Gastrocnemius medialis (tissue), 4 donors: ENCODE results near the gene BBS9. TPM values are rescaled to one million over a fixed set of nuclear protein-coding genes. Genes with fewer than 3 reads are reported as not detected.

Experiments used
- ATAC-seq, 2 donors: fragments of 150-250 bp; one replicate each; pipeline ENCODE4 v1.9.1; 2016
- DNase-seq, 2 donors: peaks; one replicate each; pipeline ENCODE4 v3.0.0-alpha.2; 2019
- H3K27ac ChIP-seq, 4 donors: fragments of 200-600 bp; sonication (generic); 1 replicate in 1 of 4; 2 replicates in 3 of 4; pipeline ENCODE4 v1.5.1; 2016 to 2018; ENCODE audit warnings: mild to moderate bottlenecking in 2 of 4, moderate library complexity in 1 of 4
- H3K27me3 ChIP-seq, 3 donors: fragments of 200-600 bp; sonication (generic) in 2 of 3; 1 replicate in 1 of 3; 2 replicates in 2 of 3; pipeline versions ENCODE4 v1.5.1 to v1.6.0; 2016 to 2019; ENCODE audit warnings: mild to moderate bottlenecking in 1 of 3, moderate library complexity in 1 of 3
- H3K36me3 ChIP-seq, 2 donors: fragments of 200-600 bp; sonication (generic) in 1 of 2; one replicate each; pipeline ENCODE4 v1.5.1; 2017 to 2018
- H3K4me1 ChIP-seq, 2 donors: fragments of 200-600 bp; sonication (generic) in 1 of 2; one replicate each; pipeline ENCODE4 v1.5.1; 2016 to 2017; ENCODE audit warnings: mild to moderate bottlenecking in 2 of 2
- H3K4me3 ChIP-seq, 4 donors: fragments of 200-600 bp; sonication (generic) in 3 of 4; 1 replicate in 1 of 4; 2 replicates in 3 of 4; pipeline ENCODE4 v1.5.1; 2016 to 2019; ENCODE audit warnings: mild to moderate bottlenecking in 2 of 4
- H3K9me3 ChIP-seq, 3 donors: fragments of 200-600 bp; sonication (generic) in 2 of 3; 1 replicate in 1 of 3; 2 replicates in 2 of 3; pipeline ENCODE4 v1.5.1; 2016 to 2019
- CTCF ChIP-seq, 5 experiments: fragments of 450-650 bp in 3 of 5; fragments of 200-600 bp in 2 of 5; sonication (generic) in 2 of 5; IDR thresholded peaks in 4 of 5; conservative IDR thresholded peaks in 1 of 5; 1 replicate in 4 of 5; 2 replicates in 1 of 5; pipeline ENCODE4 v1.5.1; 2016 to 2019; ENCODE audit warnings: antibody characterized with exemption in 5 of 5, mild to moderate bottlenecking in 3 of 5, moderate library complexity in 3 of 5
- POLR2A ChIP-seq, 2 donors: fragments of 450-650 bp; IDR thresholded peaks; one replicate each; pipeline ENCODE4 v1.6.1; 2017; ENCODE audit warnings: antibody characterized with exemption in 2 of 2, mild to moderate bottlenecking in 2 of 2, moderate library complexity in 2 of 2
- in situ Hi-C, 4 donors: fragments of 200-750 bp; cut with MboI; loops; one replicate each; pipeline versions ENCODE4 v1.15.0 to v1.8.0; 2017; ENCODE audit warnings: low sequenced_read_pairs in 4 of 4
- intact Hi-C: fragments of 100-400 bp; cut with DNase I; formaldehyde crosslinking; loops from one replicate; pipeline ENCODE4 v1.15.1; 2023; ENCODE audit warnings: low total_unique reads
- total RNA-seq, 4 donors: library from RNA; depleted of rRNA; stranded (reverse); fragments of >200 nt; gene quantifications; one replicate each; pipeline versions ENCODE4 v1.1.0 to v1.2.3, GENCODE V29; 2016

Gene BBS9
- total RNA-seq, 4 donors from 2014 or later = 3.5 to 6.5 (median 5.4) TPM

- in situ Hi-C loops = loop anchor here in 1 of 4 donors (25.0 kb wide), 1 partner anchor 658 kb away; the partner anchor contains the start of genes AVL9 and LSM5
- H3K27me3 ChIP-seq = no peaks in the 10 kb centered on the region
- H3K4me1 ChIP-seq = peaks cover 0 to 3% of the 10 kb centered on the region in 2 donors
- H3K9me3 ChIP-seq = no peaks in the 10 kb centered on the region
- intact Hi-C loops = no loop called here
- no peak overlapping the region for H3K4me3 ChIP-seq
- H3K27ac ChIP-seq = no peak overlapping the region
- no peak for TF ChIP-seq POLR2A (IDR thresholded peaks at IDR 0.05)
- TF ChIP-seq CTCF (IDR thresholded peaks at IDR 0.05 in 4 of 5, conservative IDR thresholded peaks at IDR 0.05 in 1 of 5) = no peak
- no peak for ATAC-seq
- DNase-seq = no peak
- no peaks in the 10 kb centered on the region for H3K36me3 ChIP-seq
Observed at GRCh38 chr7:33145156-33145555, 15.8 kb downstream of the BBS9 start.

GRCh38 chr7:33152087-33152486 lies 22.7 kb downstream of the BBS9 start:
- in situ Hi-C loops = no loop called here
- no peak overlapping the region for H3K27ac ChIP-seq
- ATAC-seq = no peak

GRCh38 chr7:33155811-33156210 lies 26.4 kb downstream of the BBS9 start:
- H3K27ac ChIP-seq = no peak overlapping the region
- in situ Hi-C loops = no loop called here
- no peak for ATAC-seq

More at GRCh38 chr7:33152087-33152486, 22.7 kb downstream of the BBS9 start:
- intact Hi-C loops = no loop called here
- no peak for DNase-seq
- Histone ChIP-seq H3K27me3 (no peaks in the 10 kb centered on the region), H3K36me3 (no peaks in the 10 kb centered on the region), H3K4me3 (no peak overlapping the region), H3K9me3 (no peaks in the 10 kb centered on the region), H3K4me1 (no peaks in the 10 kb centered on the region)
- TF ChIP-seq CTCF (IDR thresholded peaks at IDR 0.05 in 4 of 5, conservative IDR thresholded peaks at IDR 0.05 in 1 of 5) = no peak
- no peak for TF ChIP-seq POLR2A (IDR thresholded peaks at IDR 0.05)

GRCh38 chr7:33156441-33156840 lies 27.1 kb downstream of the BBS9 start:
- in situ Hi-C loops = no loop called here
- H3K4me1 ChIP-seq = no peaks in the 10 kb centered on the region
- no peak overlapping the region for H3K4me3 ChIP-seq
- no peak overlapping the region for H3K27ac ChIP-seq
- no peaks in the 10 kb centered on the region for H3K9me3 ChIP-seq
- no peak for ATAC-seq
- intact Hi-C loops = no loop called here
- TF ChIP-seq CTCF (IDR thresholded peaks at IDR 0.05 in 4 of 5, conservative IDR thresholded peaks at IDR 0.05 in 1 of 5) = no peak
- TF ChIP-seq POLR2A (IDR thresholded peaks at IDR 0.05) = no peak
- DNase-seq = no peak
- H3K27me3 ChIP-seq = no peaks in the 10 kb centered on the region
- H3K36me3 ChIP-seq = no peaks in the 10 kb centered on the region

More at GRCh38 chr7:33155811-33156210, 26.4 kb downstream of the BBS9 start:
- intact Hi-C loops = no loop called here
- Histone ChIP-seq H3K9me3 (no peaks in the 10 kb centered on the region), H3K27me3 (no peaks in the 10 kb centered on the region), H3K4me3 (no peak overlapping the region), H3K36me3 (no peaks in the 10 kb centered on the region), H3K4me1 (no peaks in the 10 kb centered on the region)
- no peak for DNase-seq
- TF ChIP-seq CTCF (IDR thresholded peaks at IDR 0.05 in 4 of 5, conservative IDR thresholded peaks at IDR 0.05 in 1 of 5) (no peak), POLR2A (IDR thresholded peaks at IDR 0.05) (no peak)

GRCh38 chr7:33157311-33157710 lies 27.9 kb downstream of the BBS9 start:
- in situ Hi-C loops = no loop called here
- intact Hi-C loops = no loop called here
- Histone ChIP-seq H3K4me1 (no peaks in the 10 kb centered on the region), H3K27ac (no peak overlapping the region), H3K27me3 (no peaks in the 10 kb centered on the region), H3K36me3 (no peaks in the 10 kb centered on the region), H3K9me3 (no peaks in the 10 kb centered on the region), H3K4me3 (no peak overlapping the region)
- ATAC-seq = no peak
- DNase-seq = no peak
- no peak for TF ChIP-seq POLR2A (IDR thresholded peaks at IDR 0.05)
- no peak for TF ChIP-seq CTCF (IDR thresholded peaks at IDR 0.05 in 4 of 5, conservative IDR thresholded peaks at IDR 0.05 in 1 of 5)
